ENCODE measurements around the gene OCA2. TPM values are rescaled to one million over a fixed set of nuclear protein-coding genes. Genes with fewer than 3 reads are reported as not detected.

OCA2 gene
- total RNA-seq, 4 donors from 2014 or later = 0.17 to 1.2 (median 0.24) TPM

GRCh38 chr15:27796405-27797320 lies 302.5 kb downstream of the OCA2 start:
- H3K4me1 ChIP-seq = no peaks in the 10 kb centered on the region
- WGBS = 72% methylated on average over 14 of the region's 17 CpGs
- intact Hi-C loops (cut with DNase I) = no loop called here
- no peak overlapping the region for H3K27ac ChIP-seq (replicated peaks in 1 of 4)
- no peaks in the 10 kb centered on the region for H3K36me3 ChIP-seq
- peaks cover 0 to 6% (median 0%) of the 10 kb centered on the region in 4 donors for H3K27me3 ChIP-seq
- H3K4me3 ChIP-seq = no peak overlapping the region
- H3K9me3 ChIP-seq = no peaks in the 10 kb centered on the region
- DNase-seq (ENCODE audit: extremely low spot score) = peak; percentile 87
- TF ChIP-seq POLR2A (IDR thresholded peaks at IDR 0.05; ENCODE audit: low read depth) = no peak

DNA sequence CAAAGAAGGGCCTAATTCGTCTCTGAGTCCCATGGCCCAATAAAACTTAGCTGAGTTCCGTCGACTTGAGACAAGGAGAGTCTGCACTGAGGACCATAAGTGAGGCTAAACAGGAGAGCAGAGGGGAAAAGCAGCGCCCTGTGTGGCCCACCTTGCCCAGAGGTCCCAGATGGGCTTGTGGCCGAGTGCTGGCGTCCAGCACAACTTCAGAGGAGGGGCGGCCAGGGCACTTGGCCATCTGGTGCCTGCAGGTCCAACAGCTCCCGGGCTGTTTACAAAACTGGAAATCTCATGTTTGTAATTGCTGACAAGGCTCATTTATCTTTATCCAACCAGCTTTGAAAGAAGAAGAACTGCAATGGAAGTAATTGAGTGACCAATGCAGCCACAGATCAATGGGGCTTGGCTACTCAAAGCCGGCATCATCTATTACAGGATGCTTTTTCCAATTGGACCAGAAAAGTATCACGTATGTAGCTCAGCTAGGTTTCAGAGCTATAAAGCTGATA lies 306.3 kb downstream of the OCA2 start:
- H3K4me1 ChIP-seq = no peaks in the 10 kb centered on the region
- no peaks in the 10 kb centered on the region for H3K9me3 ChIP-seq
- intact Hi-C loops (cut with DNase I) = no loop called here
- 64% methylated on average over 10 of the region's 10 CpGs for WGBS
- no peak overlapping the region for H3K27ac ChIP-seq (replicated peaks in 1 of 4)
- peaks cover 0 to 6% (median 0%) of the 10 kb centered on the region in 4 donors for H3K27me3 ChIP-seq
- H3K36me3 ChIP-seq = no peaks in the 10 kb centered on the region
- H3K4me3 ChIP-seq = no peak overlapping the region
- TF ChIP-seq EP300 (IDR thresholded peaks at IDR 0.05) = no peak
- TF ChIP-seq, protein P1, sequence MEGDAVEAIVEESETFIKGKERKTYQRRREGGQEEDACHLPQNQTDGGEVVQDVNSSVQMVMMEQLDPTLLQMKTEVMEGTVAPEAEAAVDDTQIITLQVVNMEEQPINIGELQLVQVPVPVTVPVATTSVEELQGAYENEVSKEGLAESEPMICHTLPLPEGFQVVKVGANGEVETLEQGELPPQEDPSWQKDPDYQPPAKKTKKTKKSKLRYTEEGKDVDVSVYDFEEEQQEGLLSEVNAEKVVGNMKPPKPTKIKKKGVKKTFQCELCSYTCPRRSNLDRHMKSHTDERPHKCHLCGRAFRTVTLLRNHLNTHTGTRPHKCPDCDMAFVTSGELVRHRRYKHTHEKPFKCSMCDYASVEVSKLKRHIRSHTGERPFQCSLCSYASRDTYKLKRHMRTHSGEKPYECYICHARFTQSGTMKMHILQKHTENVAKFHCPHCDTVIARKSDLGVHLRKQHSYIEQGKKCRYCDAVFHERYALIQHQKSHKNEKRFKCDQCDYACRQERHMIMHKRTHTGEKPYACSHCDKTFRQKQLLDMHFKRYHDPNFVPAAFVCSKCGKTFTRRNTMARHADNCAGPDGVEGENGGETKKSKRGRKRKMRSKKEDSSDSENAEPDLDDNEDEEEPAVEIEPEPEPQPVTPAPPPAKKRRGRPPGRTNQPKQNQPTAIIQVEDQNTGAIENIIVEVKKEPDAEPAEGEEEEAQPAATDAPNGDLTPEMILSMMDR (IDR thresholded peaks at IDR 0.05) = no peak
- TF ChIP-seq POLR2A (IDR thresholded peaks at IDR 0.05; ENCODE audit: low read depth) = no peak
- TF ChIP-seq POLR2AphosphoS5 (IDR thresholded peaks at IDR 0.05) = no peak
- peak; percentile 81 for DNase-seq (ENCODE audit: extremely low spot score)

GRCh38 chr15:27790270-27790669 lies 308.8 kb downstream of the OCA2 start:
- no peak overlapping the region for H3K27ac ChIP-seq (replicated peaks in 1 of 4)
- WGBS = 39% methylated on average over 1 of the region's 1 CpG
- intact Hi-C loops (cut with DNase I) = no loop called here

GRCh38 chr15:27787931-27788330 lies 311.2 kb downstream of the OCA2 start:
- TF ChIP-seq, protein P1 (IDR thresholded peaks at IDR 0.05) = no peak
- no peak for TF ChIP-seq POLR2AphosphoS5 (IDR thresholded peaks at IDR 0.05)
- no peak for TF ChIP-seq POLR2A (IDR thresholded peaks at IDR 0.05; ENCODE audit: low read depth)
- no peak for TF ChIP-seq EP300 (IDR thresholded peaks at IDR 0.05)
- DNase-seq (ENCODE audit: extremely low spot score) = no peak
- Histone ChIP-seq H3K4me1 (no peaks in the 10 kb centered on the region), H3K4me3 (no peak overlapping the region), H3K9me3 (no peaks in the 10 kb centered on the region), H3K27ac (replicated peaks in 1 of 4) (no peak overlapping the region), H3K27me3 (no peaks in the 10 kb centered on the region), H3K36me3 (no peaks in the 10 kb centered on the region)
- 86% methylated on average over 1 of the region's 1 CpG for WGBS
- intact Hi-C loops (cut with DNase I) = no loop called here

More at GRCh38 chr15:27790270-27790669, 308.8 kb downstream of the OCA2 start:
- no peak for DNase-seq (ENCODE audit: extremely low spot score)
- H3K4me3 ChIP-seq = no peak overlapping the region
- H3K4me1 ChIP-seq = no peaks in the 10 kb centered on the region
- no peaks in the 10 kb centered on the region for H3K27me3 ChIP-seq
- no peaks in the 10 kb centered on the region for H3K9me3 ChIP-seq
- no peaks in the 10 kb centered on the region for H3K36me3 ChIP-seq
- TF ChIP-seq, protein P1 (IDR thresholded peaks at IDR 0.05) = no peak
- TF ChIP-seq EP300 (IDR thresholded peaks at IDR 0.05) (no peak), POLR2AphosphoS5 (IDR thresholded peaks at IDR 0.05) (no peak), POLR2A (IDR thresholded peaks at IDR 0.05; ENCODE audit: low read depth) (no peak)

DNA sequence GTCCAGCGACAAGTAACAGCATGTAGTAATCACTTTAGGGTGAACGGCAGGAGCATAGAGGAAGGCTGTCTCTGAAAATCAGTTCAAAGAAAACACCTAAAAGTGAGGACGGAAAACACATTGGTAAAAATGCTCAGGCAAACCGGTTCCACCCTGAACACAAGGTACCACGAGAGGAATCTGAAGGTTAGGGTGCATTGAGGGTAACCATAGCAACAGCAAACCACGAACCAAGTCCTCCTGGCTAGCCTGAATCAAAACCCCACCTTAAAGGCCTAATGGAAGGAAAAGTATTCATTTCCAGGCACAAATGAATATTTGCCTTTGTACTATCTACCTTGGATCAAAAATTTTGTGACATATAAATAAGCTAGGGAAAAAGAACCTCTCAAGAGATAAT lies 315.0 kb downstream of the OCA2 start:
- no peaks in the 10 kb centered on the region for H3K27me3 ChIP-seq
- TF ChIP-seq EP300 (IDR thresholded peaks at IDR 0.05) (no peak), POLR2AphosphoS5 (IDR thresholded peaks at IDR 0.05) (no peak), POLR2A (IDR thresholded peaks at IDR 0.05; ENCODE audit: low read depth) (no peak)
- TF ChIP-seq, protein P1 (IDR thresholded peaks at IDR 0.05) = no peak
- no peak overlapping the region for H3K27ac ChIP-seq (replicated peaks in 1 of 4)
- H3K4me1 ChIP-seq = no peaks in the 10 kb centered on the region
- no peaks in the 10 kb centered on the region for H3K9me3 ChIP-seq
- no peaks in the 10 kb centered on the region for H3K36me3 ChIP-seq
- WGBS = 84% methylated on average over 6 of the region's 6 CpGs
- H3K4me3 ChIP-seq = no peak overlapping the region
- intact Hi-C loops (cut with DNase I) = no loop called here
- peak; percentile 37 for DNase-seq (ENCODE audit: extremely low spot score)
